ENCODE results near the gene PKM.

The PKM gene

DNA sequence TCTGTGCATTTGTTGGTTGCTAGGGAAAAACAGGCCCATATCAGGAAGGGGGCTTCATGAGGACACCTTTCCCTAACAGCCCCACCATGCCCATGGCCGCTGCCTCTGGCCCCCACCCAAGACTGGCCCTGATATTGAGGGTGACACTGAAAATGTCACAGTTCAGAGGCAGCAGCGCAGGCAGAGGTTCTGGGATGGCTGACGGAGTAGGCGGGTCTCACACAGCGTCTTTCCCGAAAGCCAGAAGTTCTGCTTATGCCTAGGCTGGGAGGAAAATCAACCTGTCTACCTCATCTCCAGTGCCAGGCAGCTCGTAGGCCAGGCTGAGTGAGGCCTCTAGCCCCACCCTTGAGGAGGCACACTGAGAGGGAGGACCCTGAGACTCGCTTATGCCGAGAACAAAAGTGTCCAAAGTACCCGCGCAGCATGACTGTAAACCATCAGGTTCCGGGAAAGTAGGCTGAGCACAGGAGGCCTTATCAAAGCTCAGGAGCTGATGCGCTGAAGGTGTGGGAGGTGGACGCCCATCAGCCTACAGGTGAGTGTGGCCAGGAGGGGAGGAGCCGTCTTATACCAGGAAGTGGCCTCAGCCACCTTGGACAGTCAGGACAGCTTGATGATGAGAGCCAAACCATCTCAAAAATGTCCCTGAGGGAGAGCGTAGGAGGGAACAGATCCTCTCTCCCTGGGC is 60.9 kb downstream of the PKM start:
- TF ChIP-seq, protein P1, sequence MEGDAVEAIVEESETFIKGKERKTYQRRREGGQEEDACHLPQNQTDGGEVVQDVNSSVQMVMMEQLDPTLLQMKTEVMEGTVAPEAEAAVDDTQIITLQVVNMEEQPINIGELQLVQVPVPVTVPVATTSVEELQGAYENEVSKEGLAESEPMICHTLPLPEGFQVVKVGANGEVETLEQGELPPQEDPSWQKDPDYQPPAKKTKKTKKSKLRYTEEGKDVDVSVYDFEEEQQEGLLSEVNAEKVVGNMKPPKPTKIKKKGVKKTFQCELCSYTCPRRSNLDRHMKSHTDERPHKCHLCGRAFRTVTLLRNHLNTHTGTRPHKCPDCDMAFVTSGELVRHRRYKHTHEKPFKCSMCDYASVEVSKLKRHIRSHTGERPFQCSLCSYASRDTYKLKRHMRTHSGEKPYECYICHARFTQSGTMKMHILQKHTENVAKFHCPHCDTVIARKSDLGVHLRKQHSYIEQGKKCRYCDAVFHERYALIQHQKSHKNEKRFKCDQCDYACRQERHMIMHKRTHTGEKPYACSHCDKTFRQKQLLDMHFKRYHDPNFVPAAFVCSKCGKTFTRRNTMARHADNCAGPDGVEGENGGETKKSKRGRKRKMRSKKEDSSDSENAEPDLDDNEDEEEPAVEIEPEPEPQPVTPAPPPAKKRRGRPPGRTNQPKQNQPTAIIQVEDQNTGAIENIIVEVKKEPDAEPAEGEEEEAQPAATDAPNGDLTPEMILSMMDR (IDR thresholded peaks at IDR 0.05; ENCODE audit: low read depth, low read length): no peak

DNA sequence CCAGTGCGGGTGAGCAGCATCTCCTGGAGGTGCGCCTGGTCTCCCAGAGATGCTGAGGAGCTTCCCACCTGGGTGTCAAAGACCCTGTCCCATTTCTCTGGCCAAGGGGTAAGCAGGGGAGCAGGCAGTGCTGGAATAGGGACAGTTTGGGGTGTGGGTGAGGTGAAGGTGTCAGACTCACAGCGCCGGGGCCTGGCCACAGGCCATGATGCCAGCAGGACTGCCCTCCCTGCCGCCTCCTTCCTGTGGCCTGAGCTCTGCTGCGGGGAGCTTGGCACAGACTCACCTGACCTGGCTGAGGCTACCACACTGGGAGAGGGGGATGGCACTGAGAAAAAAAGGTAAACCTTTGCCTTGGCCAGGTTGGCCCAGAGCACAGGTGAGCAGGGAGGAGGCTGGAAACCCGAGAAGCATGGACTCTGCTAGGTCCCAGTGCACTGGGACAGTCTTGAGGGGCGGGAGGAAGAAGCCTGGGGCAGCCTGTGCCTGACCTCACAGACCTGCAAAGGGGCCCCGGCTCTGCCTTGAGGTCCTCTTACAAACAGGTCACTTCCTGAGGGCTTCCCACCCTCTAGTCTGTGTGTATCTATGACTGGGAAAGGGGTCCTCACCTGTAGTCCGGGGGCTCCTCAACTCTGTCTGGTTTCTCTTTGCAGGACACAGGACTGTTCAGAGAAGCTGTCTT is 61.6 kb downstream of the PKM start:
- TF ChIP-seq, protein P1 (IDR thresholded peaks at IDR 0.05; ENCODE audit: low read depth, low read length): no peak
- H3K4me3 ChIP-seq (ENCODE audit: low read depth, low read length): no peak overlapping the region

More for the DNA sequence above, 60.9 kb downstream of the PKM start:
- H3K4me3 ChIP-seq (ENCODE audit: low read depth, low read length): no peak overlapping the region

DNA sequence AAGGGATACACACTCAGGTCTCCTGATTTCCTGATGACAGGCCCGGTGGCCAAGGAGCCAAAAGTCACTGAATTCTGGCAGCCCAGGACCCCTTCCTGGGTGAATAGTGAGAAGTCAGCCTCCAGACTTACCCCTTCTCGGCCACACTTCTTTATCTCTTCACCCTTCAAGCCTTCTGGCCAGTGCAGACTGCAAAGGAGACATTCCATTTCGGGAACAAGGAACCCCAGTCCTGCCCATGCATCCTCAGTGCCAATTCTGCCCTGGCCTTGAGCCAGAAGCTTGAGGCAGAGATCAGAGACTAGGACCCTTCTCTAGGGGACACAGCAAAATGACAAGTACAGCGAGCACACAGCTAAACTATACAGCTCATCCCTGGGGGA is 62.2 kb downstream of the PKM start:
- TF ChIP-seq, protein P1 (IDR thresholded peaks at IDR 0.05; ENCODE audit: low read depth, low read length): no peak
- no peak overlapping the region for H3K4me3 ChIP-seq (ENCODE audit: low read depth, low read length)

DNA sequence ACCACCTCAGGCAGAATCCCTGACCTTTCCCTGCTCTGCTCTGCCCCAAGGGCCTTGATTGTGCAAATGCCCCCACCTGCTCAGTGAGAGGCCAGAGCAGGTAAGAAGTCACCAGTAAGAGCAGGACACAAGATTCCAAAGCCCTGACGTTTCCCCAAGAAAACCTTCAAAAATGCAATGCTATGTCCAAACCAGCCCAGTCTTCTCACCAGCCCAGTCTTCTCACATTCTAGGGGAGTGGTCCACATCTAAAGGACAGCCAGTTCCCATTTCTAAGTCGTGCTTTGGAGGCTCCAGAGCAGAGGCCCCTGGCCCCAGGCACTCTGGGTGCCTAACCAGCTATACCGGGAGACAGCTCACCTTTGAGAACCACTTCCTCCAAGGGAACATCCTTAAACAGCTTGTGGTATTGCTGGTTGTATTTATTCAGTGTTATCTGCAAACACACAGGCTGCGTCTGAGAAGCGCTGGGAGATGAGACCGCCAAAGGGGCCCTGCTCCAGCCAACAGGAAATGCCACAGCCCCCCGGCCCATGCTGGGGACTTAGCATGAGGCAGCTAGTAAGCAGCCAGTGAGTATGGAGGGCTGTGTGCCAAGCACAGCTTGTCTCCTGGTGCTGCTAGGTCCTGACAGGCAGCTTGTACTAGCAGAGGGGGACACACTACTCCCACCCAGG is 62.7 kb downstream of the PKM start:
- TF ChIP-seq, protein P1 (IDR thresholded peaks at IDR 0.05; ENCODE audit: low read depth, low read length): no peak
- H3K4me3 ChIP-seq (ENCODE audit: low read depth, low read length): no peak overlapping the region

DNA sequence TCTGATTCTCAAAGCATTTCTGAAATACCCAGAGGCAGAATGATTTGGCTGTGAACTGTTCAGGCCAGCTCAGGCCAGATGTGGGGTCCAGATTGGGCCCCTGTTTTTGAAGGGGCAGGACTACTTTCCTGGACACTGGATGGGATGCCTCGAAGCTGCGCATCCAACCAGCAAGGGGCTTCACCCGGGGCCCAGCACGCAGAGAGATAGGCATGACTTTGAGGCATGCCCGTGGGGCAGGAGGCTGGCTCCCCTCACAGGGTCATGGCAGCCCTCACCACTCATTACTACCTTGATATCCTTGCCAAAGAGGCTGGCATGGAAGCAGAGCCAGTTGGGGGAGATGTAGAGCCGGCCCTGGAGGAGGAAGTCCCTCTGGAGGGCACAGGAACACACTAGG is 63.5 kb downstream of the PKM start:
- no peak overlapping the region for H3K4me3 ChIP-seq (ENCODE audit: low read depth, low read length)
- TF ChIP-seq, protein P1 (IDR thresholded peaks at IDR 0.05; ENCODE audit: low read depth, low read length): no peak

DNA sequence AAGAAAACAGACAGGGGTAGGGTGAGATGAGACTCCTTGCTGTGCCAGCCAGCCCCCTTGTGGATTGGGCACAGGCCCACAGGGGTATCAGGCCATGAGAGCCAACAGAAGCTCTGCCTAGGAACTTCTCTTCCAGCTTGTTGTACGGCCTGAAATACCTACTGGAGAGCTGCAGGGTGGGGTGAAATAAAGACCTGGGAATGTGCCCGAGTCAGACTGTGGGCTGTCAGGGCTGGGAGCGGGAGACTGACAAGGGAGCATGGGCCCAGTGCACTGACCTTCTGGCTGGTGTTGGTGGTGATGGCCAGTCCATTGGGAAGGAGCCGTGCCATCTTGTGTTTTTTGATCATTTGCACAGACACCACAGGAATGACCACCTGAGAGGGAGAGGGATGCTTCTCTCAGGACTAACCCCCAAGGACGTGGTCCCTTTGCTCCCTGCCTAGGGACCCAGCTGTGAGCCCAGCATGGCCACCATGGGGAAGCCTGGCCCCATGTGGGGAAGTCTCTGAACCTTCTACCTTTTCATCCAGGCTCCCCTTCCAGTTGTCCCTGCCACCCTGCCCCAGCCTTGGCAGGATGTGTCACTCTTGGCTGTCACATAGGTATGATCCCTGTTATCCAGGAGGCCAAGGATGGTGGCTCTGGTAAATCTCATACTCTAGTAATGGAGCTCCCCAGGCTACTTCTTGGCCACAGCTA is 64.1 kb downstream of the PKM start:
- H3K4me3 ChIP-seq (ENCODE audit: low read depth, low read length): no peak overlapping the region
- TF ChIP-seq, protein P1 (IDR thresholded peaks at IDR 0.05; ENCODE audit: low read depth, low read length): no peak
